CD14-positive monocyte (primary cell): ENCODE measurements around the gene RPL35A. TPM values are rescaled to one million over a fixed set of nuclear protein-coding genes. Genes with fewer than 3 reads are reported as not detected.

Experiments used
- DNase-seq, 3 donors: peaks; one replicate each; pipeline ENCODE4 v3.0.0-alpha.2; 2011 to 2022
- H2AFZ ChIP-seq: 2 replicates; pipeline ENCODE4 v1.6.0; 2012; ENCODE audit warnings: mild to moderate bottlenecking, low read depth, low read length, inconsistent platforms; ENCODE audit not compliant: insufficient read depth, poor library complexity, severe bottlenecking
- H3K27ac ChIP-seq, 2 donors: 1 replicate in 1 of 2; 2 replicates in 1 of 2; pipeline ENCODE4 v1.5.1; 2012 to 2013; ENCODE audit warnings: low read length in 2 of 2, control low read depth in 1 of 2, inconsistent platforms in 1 of 2, low read depth in 1 of 2, mild to moderate bottlenecking in 1 of 2
- H3K27me3 ChIP-seq, 2 donors: one replicate each; pipeline versions ENCODE4 v1.6.0 to v1.6.1; 2011 to 2013; ENCODE audit warnings: low read length in 2 of 2; ENCODE audit not compliant: control insufficient read depth in 2 of 2, insufficient read depth in 2 of 2
- H3K36me3 ChIP-seq, 2 donors: replicated peaks in 1 of 2; 1 replicate in 1 of 2; 2 replicates in 1 of 2; pipeline versions ENCODE4 v1.5.1 to v1.6.1; 2012 to 2013; ENCODE audit warnings: low read length in 2 of 2, control low read depth in 1 of 2, inconsistent platforms in 1 of 2, mild to moderate bottlenecking in 1 of 2; ENCODE audit not compliant: insufficient read depth in 2 of 2, control insufficient read depth in 1 of 2
- H3K4me1 ChIP-seq, 2 donors: 1 replicate in 1 of 2; 2 replicates in 1 of 2; pipeline versions ENCODE4 v1.5.1 to v1.6.1; 2012 to 2013; ENCODE audit warnings: low read length in 2 of 2, control low read depth in 1 of 2, inconsistent platforms in 1 of 2, mild to moderate bottlenecking in 1 of 2, moderate library complexity in 1 of 2; ENCODE audit not compliant: insufficient read depth in 2 of 2, control insufficient read depth in 1 of 2
- H3K4me2 ChIP-seq: replicated peaks from 2 replicates; pipeline ENCODE3; 2012; ENCODE audit warnings: low read length, moderate library complexity, mild to moderate bottlenecking; ENCODE audit not compliant: poor library complexity, severe bottlenecking; ENCODE audit errors: extremely low read depth
- H3K4me3 ChIP-seq, 3 experiments: fragments of 200-600 bp in 1 of 3; sonication (generic) in 1 of 3; replicated peaks in 1 of 3; 1 replicate in 2 of 3; 2 replicates in 1 of 3; pipeline ENCODE4 v1.5.1; 2011 to 2013; ENCODE audit warnings: low read length in 3 of 3, mild to moderate bottlenecking in 3 of 3, control low read depth in 2 of 3, low read depth in 2 of 3, inconsistent platforms in 1 of 3, moderate library complexity in 1 of 3
- H3K79me2 ChIP-seq: 2 replicates; pipeline ENCODE4 v1.6.0; 2012; ENCODE audit warnings: mild to moderate bottlenecking, control low read depth, inconsistent platforms, low read length, moderate library complexity; ENCODE audit not compliant: insufficient read depth
- H3K9ac ChIP-seq: 2 replicates; pipeline ENCODE4 v1.6.0; 2017; ENCODE audit warnings: low read length, mild to moderate bottlenecking; ENCODE audit not compliant: insufficient read depth, poor library complexity, severe bottlenecking
- H3K9me3 ChIP-seq, 2 donors: replicated peaks in 1 of 2; 1 replicate in 1 of 2; 2 replicates in 1 of 2; pipeline versions ENCODE4 v1.5.1 to v1.6.1; 2012 to 2013; ENCODE audit warnings: low read length in 2 of 2, control low read depth in 1 of 2; ENCODE audit not compliant: control insufficient read depth in 1 of 2, insufficient read depth in 1 of 2
- H4K20me1 ChIP-seq: 2 replicates; pipeline ENCODE4 v1.6.0; 2012; ENCODE audit warnings: mild to moderate bottlenecking, low read length, control low read depth, moderate library complexity; ENCODE audit not compliant: insufficient read depth
- H3K27ac Mint-ChIP-seq, 7 donors: one replicate each; pipeline ENCODE4 v1.8.0; 2020; ENCODE audit warnings: mild to moderate bottlenecking in 7 of 7, mixed read lengths in 7 of 7, moderate library complexity in 6 of 7, inconsistent platforms in 2 of 7
- H3K27me3 Mint-ChIP-seq, 3 donors: one replicate each; pipeline ENCODE4 v1.8.0; 2021 to 2022; ENCODE audit warnings: low read depth in 3 of 3, mild to moderate bottlenecking in 3 of 3, mixed read lengths in 3 of 3, moderate library complexity in 3 of 3, inconsistent platforms in 1 of 3
- H3K36me3 Mint-ChIP-seq, 2 donors: one replicate each; pipeline ENCODE4 v1.8.0; 2020; ENCODE audit warnings: mixed read lengths in 2 of 2, inconsistent platforms in 1 of 2, mild to moderate bottlenecking in 1 of 2
- H3K4me1 Mint-ChIP-seq: one replicate; pipeline ENCODE4 v1.8.0; 2020; ENCODE audit warnings: mild to moderate bottlenecking, mixed read lengths
- H3K4me3 Mint-ChIP-seq, 2 donors: one replicate each; pipeline ENCODE4 v1.8.0; 2020; ENCODE audit warnings: mild to moderate bottlenecking in 2 of 2, mixed read lengths in 2 of 2, moderate library complexity in 1 of 2
- H3K9me3 Mint-ChIP-seq, 7 donors: one replicate each; pipeline ENCODE4 v1.8.0; 2020 to 2022; ENCODE audit warnings: mixed read lengths in 7 of 7, mild to moderate bottlenecking in 6 of 7, moderate library complexity in 6 of 7, inconsistent platforms in 2 of 7
- WGBS: methylation state at CpG from one replicate; pipeline ENCODE4 v1.1.5; 2013; ENCODE audit warnings: missing lambda C conversion rate; ENCODE audit not compliant: insufficient coverage; 5-methylcytosine and 5-hydroxymethylcytosine counted together
- intact Hi-C, 2 donors: fragments of 100-400 bp; cut with micrococcal nuclease; formaldehyde crosslinking; loops; one replicate each; pipeline versions ENCODE4 v1.15.0 to v1.15.1; 2023
- polyA plus RNA-seq, 3 donors: library from polyadenylated mRNA; depleted of rRNA in 1 of 3; unstranded in 2 of 3; stranded (reverse) in 1 of 3; fragments of 300-500 nt in 2 of 3; fragments of >200 nt in 1 of 3; fragmentation: Illumina TruSeq in 2 of 3; gene quantifications; 1 replicate in 2 of 3; 2 replicates in 1 of 3; pipeline ENCODE4 v1.2.3, GENCODE V29; 2012 to 2021
- TF ChIP-seq, protein P1 (sequence below): fragments of 200-600 bp; IDR thresholded peaks from one replicate; pipeline ENCODE4 v1.8.0; 2022; ENCODE audit warnings: antibody characterized with exemption, mild to moderate bottlenecking

RPL35A gene
- polyA plus RNA-seq, 3 donors, result 882 to 1,113 (median 975) TPM

DNA sequence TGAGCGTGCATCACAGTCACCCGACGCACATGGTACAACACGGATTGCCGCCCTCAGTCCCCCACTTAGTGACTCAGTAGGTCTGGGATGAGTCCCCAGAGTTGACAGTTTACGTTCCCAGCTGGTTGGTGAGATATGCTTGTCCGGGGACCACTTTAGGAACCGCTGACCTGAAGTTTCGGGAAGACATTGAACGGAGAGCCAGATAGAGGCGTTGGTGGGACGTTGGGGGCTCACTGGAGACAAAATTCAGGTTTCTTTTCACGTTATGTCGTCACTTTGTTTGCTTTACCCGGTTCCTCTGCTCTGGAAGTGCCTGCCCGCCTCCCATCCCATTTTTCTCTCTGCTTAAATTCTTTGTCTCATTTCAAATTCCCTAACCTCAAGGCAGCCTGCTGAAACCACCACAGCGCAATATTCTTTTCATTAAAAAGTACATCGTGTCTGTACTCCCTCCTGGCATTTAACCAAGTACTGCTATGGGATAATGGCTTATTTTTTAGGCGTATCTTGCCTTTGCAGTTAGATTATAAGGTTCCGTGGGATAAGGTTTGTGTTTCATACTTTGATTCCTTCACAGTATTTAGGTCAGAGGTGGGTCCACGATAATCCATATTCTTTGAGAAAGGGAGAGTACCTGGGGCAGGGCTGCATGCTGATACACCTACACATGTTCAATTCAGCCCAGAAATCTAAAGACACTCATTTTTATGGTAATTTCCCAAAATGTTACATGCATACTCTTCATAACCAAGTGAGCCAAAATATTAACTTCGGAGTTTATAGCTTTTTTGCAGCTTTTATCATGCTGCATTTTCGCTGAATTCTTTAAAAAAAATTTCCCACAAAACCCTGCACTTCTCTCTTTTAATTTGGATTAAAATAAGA, 10.9 kb downstream of the RPL35A start:
- Histone ChIP-seq H3K27me3 (no peaks in the 10 kb centered on the region), H3K9ac (peak overlapping the region; percentile 64), H3K27ac (peak overlapping the region; percentile 21 to 72), H3K4me1 (peaks cover 50 to 54% of the 10 kb centered on the region in 2 donors), H3K9me3 (peaks cover 0 to 3% of the 10 kb centered on the region in 2 donors), H3K36me3 (peaks cover 6 to 9% of the 10 kb centered on the region in 2 donors), H2AFZ (peak overlapping the region; percentile 98), H3K4me3 (peak overlapping the region; percentile 74 to 98 (median 84)), H4K20me1 (peaks cover 10% of the 10 kb centered on the region), H3K4me2 (peak overlapping the region; percentile 96), H3K79me2 (peaks cover 5% of the 10 kb centered on the region)
- peak in 1 of 3 donors; percentile 70 for DNase-seq
- H3K4me1 Mint-ChIP-seq, result peaks cover 55% of the 10 kb centered on the region
- peaks cover 3 to 10% of the 10 kb centered on the region in 2 donors for H3K36me3 Mint-ChIP-seq
- intact Hi-C loops, result loop anchor here (1.0 to 10.0 kb wide), 2 partner anchors 11 to 124 kb away; partner anchors contain the start of gene RPL35A (in 1 of the 2)
- 3% methylated on average over 15 of the region's 23 CpGs for WGBS
- TF ChIP-seq, protein P1, sequence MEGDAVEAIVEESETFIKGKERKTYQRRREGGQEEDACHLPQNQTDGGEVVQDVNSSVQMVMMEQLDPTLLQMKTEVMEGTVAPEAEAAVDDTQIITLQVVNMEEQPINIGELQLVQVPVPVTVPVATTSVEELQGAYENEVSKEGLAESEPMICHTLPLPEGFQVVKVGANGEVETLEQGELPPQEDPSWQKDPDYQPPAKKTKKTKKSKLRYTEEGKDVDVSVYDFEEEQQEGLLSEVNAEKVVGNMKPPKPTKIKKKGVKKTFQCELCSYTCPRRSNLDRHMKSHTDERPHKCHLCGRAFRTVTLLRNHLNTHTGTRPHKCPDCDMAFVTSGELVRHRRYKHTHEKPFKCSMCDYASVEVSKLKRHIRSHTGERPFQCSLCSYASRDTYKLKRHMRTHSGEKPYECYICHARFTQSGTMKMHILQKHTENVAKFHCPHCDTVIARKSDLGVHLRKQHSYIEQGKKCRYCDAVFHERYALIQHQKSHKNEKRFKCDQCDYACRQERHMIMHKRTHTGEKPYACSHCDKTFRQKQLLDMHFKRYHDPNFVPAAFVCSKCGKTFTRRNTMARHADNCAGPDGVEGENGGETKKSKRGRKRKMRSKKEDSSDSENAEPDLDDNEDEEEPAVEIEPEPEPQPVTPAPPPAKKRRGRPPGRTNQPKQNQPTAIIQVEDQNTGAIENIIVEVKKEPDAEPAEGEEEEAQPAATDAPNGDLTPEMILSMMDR, result no peak
- peaks cover 0 to 4% (median under 1%) of the 10 kb centered on the region in 7 donors for H3K9me3 Mint-ChIP-seq
- H3K27ac Mint-ChIP-seq, result peak overlapping the region; percentile 85 to 97 (median 92)
- peak overlapping the region; percentile 89 to 95 for H3K4me3 Mint-ChIP-seq
- no peaks in the 10 kb centered on the region for H3K27me3 Mint-ChIP-seq

DNA sequence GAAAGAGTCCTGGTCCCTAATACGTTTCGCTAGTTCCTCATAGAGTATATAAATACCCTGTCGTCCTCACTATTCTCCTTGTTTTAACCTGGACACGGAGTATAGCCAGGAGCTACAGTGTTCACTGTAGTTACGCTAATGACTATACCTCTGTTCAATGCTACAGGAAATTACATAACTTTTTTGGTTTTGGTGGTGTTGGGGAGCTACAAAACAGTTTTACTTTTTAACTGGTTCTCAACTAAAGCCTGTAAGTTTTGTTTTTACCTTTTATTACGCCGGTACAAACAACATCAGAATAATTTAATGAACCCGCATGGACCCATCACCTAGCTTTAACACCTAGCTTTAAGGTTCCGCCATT, 11.6 kb downstream of the RPL35A start:
- Histone ChIP-seq H3K4me1 (peaks cover 48% of the 10 kb centered on the region in 2 donors), H3K4me3 (peak overlapping the region in 2 of 3 experiments; percentile 5 to 98), H2AFZ (no peak overlapping the region), H3K27ac (no peak overlapping the region), H4K20me1 (peaks cover 4% of the 10 kb centered on the region), H3K27me3 (no peaks in the 10 kb centered on the region), H3K4me2 (peak overlapping the region; percentile 96), H3K79me2 (peaks cover 5% of the 10 kb centered on the region), H3K9me3 (peaks cover 3 to 4% of the 10 kb centered on the region in 2 donors), H3K9ac (no peak overlapping the region), H3K36me3 (peaks cover 0 to 2% of the 10 kb centered on the region in 2 donors)
- peaks cover 1 to 4% of the 10 kb centered on the region in 2 donors for H3K36me3 Mint-ChIP-seq
- TF ChIP-seq, protein P1, result no peak
- no peak overlapping the region for H3K4me3 Mint-ChIP-seq
- H3K27ac Mint-ChIP-seq, result peak overlapping the region in 2 of 7 donors; percentile 8 to 31
- peak in 1 of 3 donors; percentile 10 for DNase-seq
- WGBS, result 0% methylated on average over 1 of the region's 9 CpGs
- no peaks in the 10 kb centered on the region for H3K27me3 Mint-ChIP-seq
- peaks cover 0 to 8% (median 7%) of the 10 kb centered on the region in 7 donors for H3K9me3 Mint-ChIP-seq
- intact Hi-C loops, result loop anchor here in 1 of 2 donors (10.0 kb wide), 1 partner anchor 123 kb away; no protein-coding TSS in a partner anchor
- H3K4me1 Mint-ChIP-seq, result peaks cover 54% of the 10 kb centered on the region
